ENCODE results near the gene XXYLT1. TPM values are rescaled to one million over a fixed set of nuclear protein-coding genes. Genes with fewer than 3 reads are reported as not detected.
A peak's percentile ranks its signal among the peaks of the same experiment; 100 is the strongest.

The XXYLT1 gene
- total and polyA plus RNA-seq, 2 of the 4 experiments (the other 2 are of a cell fraction): 14.7 to 18.1 TPM

GRCh38 chr3:195139876-195140240, 131.1 kb downstream of the XXYLT1 start:
- in situ Hi-C loops (cut with MboI; ENCODE audit: low sequenced_read_pairs): no loop called here

More at GRCh38 chr3:195139876-195140240, 131.1 kb downstream of the XXYLT1 start:
- H3K4ac ChIP-seq (ENCODE audit: low read depth, low read length): no peak overlapping the region
- H2AFZ ChIP-seq (replicated peaks; ENCODE audit: low read length, poor library complexity): no peak overlapping the region
- no peaks in the 10 kb centered on the region for H3K4me1 ChIP-seq (ENCODE audit: control insufficient read depth, insufficient read depth, low read length)
- intact Hi-C loops (cut with micrococcal nuclease) (no loop called here), dilution Hi-C loops (cut with HindIII; ENCODE audit: low sequenced_read_pairs, unreplicated experiment) (no loop called here)
- BruUV-seq (replicated peaks): no TSS peak
- no peaks in the 10 kb centered on the region for H3K27me3 ChIP-seq (ENCODE audit: control insufficient read depth, insufficient read depth, low read length)
- ChIA-PET POLR2A (ENCODE audit: unreplicated experiment) (no interaction called here), CTCF (no interaction called here)
- H2BK15ac ChIP-seq (ENCODE audit: low read depth, low read length): no peak overlapping the region
- no peaks in the 10 kb centered on the region for H3K9me1 ChIP-seq (ENCODE audit: insufficient read depth, low read length)
- H3K4me2 ChIP-seq (ENCODE audit: low read depth, low read length): no peak overlapping the region
- 0 out of 2 replicates have a peak, but pooled peaks cover 2% of the 10 kb centered on the region for H3K36me3 ChIP-seq (ENCODE audit: control insufficient read depth, insufficient read depth, low read length)
- H4K8ac ChIP-seq (ENCODE audit: low read depth in 2 of 2, low read length in 2 of 2): no peak overlapping the region
- no peak overlapping the region for H2BK120ac ChIP-seq (ENCODE audit: low read depth, low read length)
- H3K27ac ChIP-seq (ENCODE audit: insufficient read depth, low read length): no peak overlapping the region
- no peak overlapping the region for H3K14ac ChIP-seq (replicated peaks; ENCODE audit: low read depth, low read length)
- no peak overlapping the region for H3K9ac ChIP-seq (ENCODE audit: low read depth, low read length)
- H3K4me3 ChIP-seq (ENCODE audit: insufficient read depth, low read depth, low read length): no peak overlapping the region
- peak; percentile 54; the same call in 1 of the 2 replicates for ATAC-seq (ENCODE audit: low read depth)
- 83% methylated on average over 3 of the region's 4 CpGs; no CpG with 5 or more reads in 1 of the 2 experiments for WGBS, 2 experiments (ENCODE audit: extremely low coverage in 2 of 2, insufficient read length in 1 of 2)
- no peak overlapping the region for H4K5ac ChIP-seq (ENCODE audit: low read depth, low read length)
- no peak overlapping the region for H2BK5ac ChIP-seq (ENCODE audit: low read depth, low read length, poor library complexity, severe bottlenecking)
- no peak overlapping the region; the same call in 1 of the 2 replicates for H4K91ac ChIP-seq (ENCODE audit: insufficient read depth, low read depth, low read length)
- no peaks in the 10 kb centered on the region; the same call in 1 of the 2 replicates for H3K9me3 ChIP-seq (ENCODE audit: control insufficient read depth, insufficient read depth, low read length)
- H3K79me1 ChIP-seq (ENCODE audit: low read depth in 1 of 2, low read length in 2 of 2): 0 out of 4 replicates have a peak, but pooled peaks cover 4 to 8% of the 10 kb centered on the region in 2 experiments
- no peak overlapping the region for H3K23ac ChIP-seq (ENCODE audit: low read depth, low read length)
- TF ChIP-seq USF2 (IDR thresholded peaks at IDR 0.05; ENCODE audit: low read depth, low read length): no peak
- TF ChIP-seq SMC3 (IDR thresholded peaks at IDR 0.05; ENCODE audit: low read depth, low read length): no peak
- no peak for TF ChIP-seq RAD21 (IDR thresholded peaks at IDR 0.05; ENCODE audit: low read length)
- TF ChIP-seq FOS (IDR thresholded peaks at IDR 0.05; ENCODE audit: low read depth, low read length): 0 out of 2 replicates have a peak, but pooled peaks have one; percentile 32
- DNase-seq: peak; percentile 62
- 0 out of 2 replicates have a peak overlapping the region, but pooled peaks have one; percentile 33 for H2AK5ac ChIP-seq (ENCODE audit: low read depth, low read length)
- H3K56ac ChIP-seq (ENCODE audit: extremely low read depth, insufficient read depth, low read length): no peak overlapping the region
- H4K20me1 ChIP-seq (ENCODE audit: insufficient read depth, low read length): no peaks in the 10 kb centered on the region
- H2AK9ac ChIP-seq (replicated peaks; ENCODE audit: low read depth, low read length, poor library complexity): peak overlapping the region; percentile 8
- H2BK20ac ChIP-seq (ENCODE audit: low read depth, low read length): no peak overlapping the region
- no peak overlapping the region for H3K18ac ChIP-seq (ENCODE audit: low read depth, low read length)

All from IMR-90 (cell line).